G401 (cell line): ENCODE measurements around the gene ABCF1. TPM values are rescaled to one million over a fixed set of nuclear protein-coding genes. Genes with fewer than 3 reads are reported as not detected.

Experiments
- DNase-seq: peaks from one replicate; pipeline ENCODE4 v3.0.0-alpha.2; 2015; ENCODE audit warnings: low spot score
- in situ Hi-C: cut with HindIII; loops from 2 replicates; pipeline ENCODE4 v1.10.0; 2016; ENCODE audit warnings: low sequenced_read_pairs, mixed read lengths
- total RNA-seq: library from RNA; depleted of rRNA; stranded (reverse); fragments of >200 nt; shearing (Covaris generic); gene quantifications from 2 replicates; pipeline ENCODE4 v1.2.3, GENCODE V29; 2014; rRNA removed

The ABCF1 gene
- total RNA-seq, 1 experiment from 2014 or later = 83.7 TPM

GRCh38 chr6:30615958-30616810 is 44.9 kb downstream of the ABCF1 start:
- peak; percentile 76 for DNase-seq
- in situ Hi-C loops = no loop called here

GRCh38 chr6:30616811-30617564 is 45.7 kb downstream of the ABCF1 start, which contains the start of gene PPP1R10:
TSS of gene PPP1R10 (minus strand) at chr6:30617243. CDS start at chr6:30609944, 7,299 bp downstream.
- DNase-seq = peak; percentile 100
- in situ Hi-C loops = no loop called here

GRCh38 chr6:30617565-30618269 is 46.5 kb downstream of the ABCF1 start, which contains the start of gene MRPS18B:
TSS of gene MRPS18B (plus strand) at chr6:30617840. CDS start at chr6:30617866, 26 bp downstream.
- in situ Hi-C loops = no loop called here
- peak; percentile 99 for DNase-seq

- DNase-seq = no peak
- in situ Hi-C loops = no loop called here
Measured at GRCh38 chr6:30618270-30618797, 47.1 kb downstream of the ABCF1 start.

GRCh38 chr6:30619561-30619960 is 48.3 kb downstream of the ABCF1 start:
- no peak for DNase-seq
- in situ Hi-C loops = no loop called here

- no peak for DNase-seq
- in situ Hi-C loops = no loop called here
Measured at GRCh38 chr6:30625511-30625910, 54.3 kb downstream of the ABCF1 start.

GRCh38 chr6:30626484-30627366 is 55.5 kb downstream of the ABCF1 start, which contains the start of gene ATAT1:
TSS of gene ATAT1 (plus strand) at chr6:30626874.
- in situ Hi-C loops = no loop called here
- peak; percentile 89 for DNase-seq

- DNase-seq = no peak
- in situ Hi-C loops = no loop called here
Measured at GRCh38 chr6:30635834-30636233, 64.6 kb downstream of the ABCF1 start.

GRCh38 chr6:30640481-30640880 is 69.2 kb downstream of the ABCF1 start:
- in situ Hi-C loops = no loop called here
- DNase-seq = no peak

GRCh38 chr6:30641048-30641447 is 69.8 kb downstream of the ABCF1 start:
- no peak for DNase-seq
- in situ Hi-C loops = no loop called here

Other genes starting within 250 kb of the ABCF1 start
- 24.6 and 25.7 TPM in 2 replicates for gene TRIM39, start 244.5 kb upstream of the ABCF1 start, total RNA-seq
- gene RPP21, start 226.3 kb upstream of the ABCF1 start, total RNA-seq = 71.4 and 112 TPM in 2 replicates
- gene HLA-E, start 81.9 kb upstream of the ABCF1 start, total RNA-seq = 116 and 118 TPM in 2 replicates
- gene GNL1, start 15.0 kb upstream of the ABCF1 start, total RNA-seq = 102 and 129 TPM in 2 replicates
- 3.4 and 5.9 TPM in 2 replicates for gene PRR3, start 14.1 kb upstream of the ABCF1 start, total RNA-seq
- gene PPP1R10, start 45.8 kb downstream of the ABCF1 start, total RNA-seq = 6.8 and 14.4 TPM in 2 replicates
- 38.3 and 47.5 TPM in 2 replicates for gene MRPS18B, start 46.4 kb downstream of the ABCF1 start, total RNA-seq
- gene ATAT1, start 55.4 kb downstream of the ABCF1 start, total RNA-seq = 0.68 and 1.7 TPM in 2 replicates
- gene C6orf136, start 75.7 kb downstream of the ABCF1 start, total RNA-seq = 5.3 and 11.7 TPM in 2 replicates
- 59.8 and 73.2 TPM in 2 replicates for gene DHX16, start 101.6 kb downstream of the ABCF1 start, total RNA-seq
- 53.7 and 54.3 TPM in 2 replicates for gene PPP1R18, start 115.2 kb downstream of the ABCF1 start, total RNA-seq
- gene NRM, start 119.5 kb downstream of the ABCF1 start, total RNA-seq = 2.6 and 8.8 TPM in 2 replicates
- gene MDC1, start 145.8 kb downstream of the ABCF1 start, total RNA-seq = 2.5 and 14.3 TPM in 2 replicates
- gene TUBB, start 148.9 kb downstream of the ABCF1 start, total RNA-seq = 456 and 575 TPM in 2 replicates
- gene FLOT1, start 171.2 kb downstream of the ABCF1 start, total RNA-seq = 170 and 172 TPM in 2 replicates
- gene IER3, start 173.1 kb downstream of the ABCF1 start, total RNA-seq = 257 and 297 TPM in 2 replicates